Measurements from ENCODE around the gene PSMD10.

DNA sequence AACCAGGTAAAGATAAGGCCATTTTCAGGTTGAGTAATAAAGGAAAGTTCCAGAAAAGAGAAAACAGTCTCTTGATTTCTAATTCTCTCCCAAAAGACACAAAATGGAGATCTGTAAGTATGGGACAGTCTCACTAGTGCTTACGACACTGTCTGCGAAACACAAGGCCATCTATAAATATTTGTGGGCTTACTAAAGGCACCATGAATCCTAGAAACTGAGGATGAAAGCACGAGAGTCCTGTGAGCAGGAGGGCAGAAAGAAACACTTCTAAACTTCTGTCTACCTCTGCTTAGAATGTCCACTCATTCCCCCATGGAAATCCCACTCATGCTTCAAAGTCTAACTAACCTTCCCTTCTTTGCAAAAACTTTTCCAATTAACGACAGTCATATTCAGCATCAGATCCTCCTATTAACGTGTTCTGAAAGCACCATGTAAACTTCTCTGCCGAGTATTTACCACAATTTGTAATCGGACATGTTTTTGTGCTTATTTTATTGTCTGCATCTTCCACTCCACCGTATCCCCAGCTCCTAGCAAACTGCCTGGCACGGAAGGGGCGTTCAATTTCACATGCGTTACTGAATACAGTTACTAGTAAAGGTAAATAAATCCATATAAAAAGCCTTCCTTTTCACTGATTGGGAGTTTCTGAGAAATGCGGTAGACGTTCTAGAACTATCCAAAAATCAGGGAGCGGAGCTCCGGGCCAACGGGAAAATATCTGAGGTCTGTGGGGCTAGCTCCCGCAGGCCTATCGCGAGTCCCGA lies 665 bp downstream of the PSMD10 start:
- TF ChIP-seq, protein P1, sequence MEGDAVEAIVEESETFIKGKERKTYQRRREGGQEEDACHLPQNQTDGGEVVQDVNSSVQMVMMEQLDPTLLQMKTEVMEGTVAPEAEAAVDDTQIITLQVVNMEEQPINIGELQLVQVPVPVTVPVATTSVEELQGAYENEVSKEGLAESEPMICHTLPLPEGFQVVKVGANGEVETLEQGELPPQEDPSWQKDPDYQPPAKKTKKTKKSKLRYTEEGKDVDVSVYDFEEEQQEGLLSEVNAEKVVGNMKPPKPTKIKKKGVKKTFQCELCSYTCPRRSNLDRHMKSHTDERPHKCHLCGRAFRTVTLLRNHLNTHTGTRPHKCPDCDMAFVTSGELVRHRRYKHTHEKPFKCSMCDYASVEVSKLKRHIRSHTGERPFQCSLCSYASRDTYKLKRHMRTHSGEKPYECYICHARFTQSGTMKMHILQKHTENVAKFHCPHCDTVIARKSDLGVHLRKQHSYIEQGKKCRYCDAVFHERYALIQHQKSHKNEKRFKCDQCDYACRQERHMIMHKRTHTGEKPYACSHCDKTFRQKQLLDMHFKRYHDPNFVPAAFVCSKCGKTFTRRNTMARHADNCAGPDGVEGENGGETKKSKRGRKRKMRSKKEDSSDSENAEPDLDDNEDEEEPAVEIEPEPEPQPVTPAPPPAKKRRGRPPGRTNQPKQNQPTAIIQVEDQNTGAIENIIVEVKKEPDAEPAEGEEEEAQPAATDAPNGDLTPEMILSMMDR (IDR thresholded peaks at IDR 0.05; ENCODE audit: poor library complexity) = no peak
- TF ChIP-seq EZH2phosphoT487 (IDR thresholded peaks at IDR 0.05; ENCODE audit: low read depth, severe bottlenecking, unreplicated experiment) = no peak
- TF ChIP-seq EZH2 (IDR thresholded peaks at IDR 0.05; ENCODE audit: borderline replicate concordance) = no peak

Data from hepatocyte (in vitro differentiated cells).